Measurements from ENCODE around the gene FAM216B. TPM values are rescaled to one million over a fixed set of nuclear protein-coding genes. Genes with fewer than 3 reads are reported as not detected.
"Not testable (repeated sequence)": the region's sequence is repeated elsewhere in the genome, so short reads cannot be mapped to it uniquely, and the experiment has no call there.

The FAM216B gene
- total RNA-seq, 1 donor from 2014 or later, result not detected

DNA sequence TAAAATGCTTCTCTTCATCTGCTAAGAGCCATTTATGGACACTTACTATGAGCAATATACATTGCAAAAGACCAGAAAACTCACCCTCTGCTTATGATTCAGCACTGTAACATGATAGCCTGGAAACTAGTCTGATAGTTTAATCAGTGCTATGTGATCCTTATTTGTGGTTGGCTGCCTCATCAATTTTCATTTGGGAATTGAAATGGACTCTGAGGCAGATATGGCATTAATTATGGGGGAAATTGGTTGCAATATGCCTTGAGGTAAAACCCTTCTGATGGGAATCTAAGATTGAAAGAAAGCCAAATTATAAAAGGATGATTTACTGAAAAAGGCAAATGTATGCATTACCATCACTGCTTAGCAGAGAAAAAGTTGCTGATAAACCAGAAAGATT is 33.5 kb downstream of the FAM216B start:
- Mint-ChIP-seq H3K4me3 (ENCODE audit: low read depth) (no peak overlapping the region), H3K36me3 (ENCODE audit: low read depth) (no peaks in the 10 kb centered on the region), H3K27ac (no peak overlapping the region), H3K4me1 (ENCODE audit: low read depth) (peaks cover 4% of the 10 kb centered on the region), H3K9me3 (peaks cover 4% of the 10 kb centered on the region), H3K27me3 (ENCODE audit: low read depth) (peaks cover 49% of the 10 kb centered on the region)
- intact Hi-C loops (cut with micrococcal nuclease), result no loop called here
- no peak for DNase-seq (ENCODE audit: low spot score)

DNA sequence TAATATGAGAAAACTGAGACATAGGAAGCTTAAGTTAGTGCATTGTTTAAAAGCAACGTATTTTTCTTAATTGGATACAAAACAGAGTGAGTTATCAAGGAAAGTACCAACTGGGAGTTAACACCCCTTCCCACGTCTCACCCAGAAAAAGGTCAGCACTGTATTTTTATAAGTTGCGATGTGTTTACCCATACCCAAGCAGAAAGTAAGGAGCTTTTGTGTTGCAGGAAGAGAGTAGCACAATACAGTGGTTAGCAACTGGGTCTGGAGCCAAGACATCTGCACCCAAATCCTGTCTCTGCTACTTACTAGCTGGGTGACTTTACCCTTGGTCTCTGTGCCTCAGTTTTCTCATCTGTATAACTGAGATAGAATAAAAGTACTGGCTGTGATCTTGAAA is 34.3 kb downstream of the FAM216B start:
- DNase-seq (ENCODE audit: low spot score), result no peak
- peaks cover 47% of the 10 kb centered on the region for H3K27me3 Mint-ChIP-seq (ENCODE audit: low read depth)
- H3K9me3 Mint-ChIP-seq, result peaks cover 4% of the 10 kb centered on the region
- H3K36me3 Mint-ChIP-seq (ENCODE audit: low read depth), result no peaks in the 10 kb centered on the region
- peaks cover 4% of the 10 kb centered on the region for H3K4me1 Mint-ChIP-seq (ENCODE audit: low read depth)
- intact Hi-C loops (cut with micrococcal nuclease), result no loop called here
- H3K4me3 Mint-ChIP-seq (ENCODE audit: low read depth), result no peak overlapping the region
- no peak overlapping the region for H3K27ac Mint-ChIP-seq

DNA sequence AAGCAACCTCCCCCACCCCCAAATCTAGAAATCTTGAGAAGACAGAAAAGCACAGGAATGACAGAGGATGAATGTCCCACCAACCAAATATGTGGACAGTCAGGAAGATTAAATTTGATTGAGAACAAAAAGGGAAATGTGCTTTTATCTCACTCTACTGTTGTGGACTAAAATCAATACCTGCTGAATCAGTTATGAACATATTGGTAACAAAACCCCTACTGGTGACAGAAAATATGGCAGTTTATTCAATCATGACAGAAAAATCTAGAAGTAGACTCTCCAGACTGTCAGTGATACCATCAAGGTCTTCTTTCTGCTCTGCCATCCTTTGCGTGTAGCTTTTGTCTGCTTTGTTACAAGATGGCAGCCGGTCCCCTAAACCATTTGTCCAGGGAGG is 35.2 kb downstream of the FAM216B start:
- no peak overlapping the region for H3K27ac Mint-ChIP-seq
- peaks cover 44% of the 10 kb centered on the region for H3K27me3 Mint-ChIP-seq (ENCODE audit: low read depth)
- intact Hi-C loops (cut with micrococcal nuclease), result no loop called here
- no peak for DNase-seq (ENCODE audit: low spot score)
- H3K9me3 Mint-ChIP-seq, result peaks cover 4% of the 10 kb centered on the region
- H3K36me3 Mint-ChIP-seq (ENCODE audit: low read depth), result no peaks in the 10 kb centered on the region
- H3K4me1 Mint-ChIP-seq (ENCODE audit: low read depth), result peaks cover 5% of the 10 kb centered on the region
- H3K4me3 Mint-ChIP-seq (ENCODE audit: low read depth), result no peak overlapping the region

DNA sequence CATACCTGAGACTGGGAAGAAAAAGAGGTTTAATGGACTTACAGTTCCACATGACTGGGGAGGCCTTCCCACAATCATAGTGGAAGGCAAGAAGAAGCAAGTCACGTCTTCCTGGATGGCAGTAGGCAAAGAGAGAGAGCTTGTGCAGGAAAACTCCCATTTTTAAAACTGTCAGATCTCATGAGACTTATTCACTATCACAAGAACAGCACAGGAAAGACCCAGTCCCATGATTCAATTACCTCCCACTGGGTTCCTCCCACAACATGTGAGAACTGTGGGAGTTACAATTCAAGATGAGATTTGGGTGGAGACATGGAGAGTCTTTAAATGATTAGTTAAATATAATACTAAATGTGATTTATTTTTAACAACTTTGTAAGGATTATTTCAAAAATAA is 38.3 kb downstream of the FAM216B start:
- H3K27me3 Mint-ChIP-seq (ENCODE audit: low read depth), result peaks cover 48% of the 10 kb centered on the region
- intact Hi-C loops (cut with micrococcal nuclease); H3K4me3 Mint-ChIP-seq (ENCODE audit: low read depth); H3K9me3 Mint-ChIP-seq; H3K4me1 Mint-ChIP-seq (ENCODE audit: low read depth); DNase-seq (ENCODE audit: low spot score); H3K36me3 Mint-ChIP-seq (ENCODE audit: low read depth); H3K27ac Mint-ChIP-seq: not testable (repeated sequence)

DNA sequence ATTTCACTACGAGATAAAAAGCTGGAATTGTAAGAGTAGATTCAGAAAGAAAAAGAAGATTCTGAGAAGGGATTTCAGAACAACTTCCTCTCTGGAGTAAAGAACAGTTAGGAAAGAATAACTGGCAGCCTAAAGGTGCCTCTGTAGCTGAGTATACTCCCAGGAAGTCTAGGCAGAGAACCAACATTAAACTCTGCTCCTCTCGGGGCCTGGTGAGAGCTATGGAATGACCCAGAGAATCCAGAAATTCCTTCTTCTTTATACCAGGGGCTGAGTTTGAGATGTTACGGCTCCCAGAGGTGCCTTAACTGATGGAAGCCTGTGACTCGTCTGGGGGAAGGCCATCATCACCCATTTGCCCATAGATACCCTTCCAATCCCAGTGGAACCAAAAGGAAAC is 39.1 kb downstream of the FAM216B start:
- H3K36me3 Mint-ChIP-seq (ENCODE audit: low read depth), result no peaks in the 10 kb centered on the region
- H3K27ac Mint-ChIP-seq, result no peak overlapping the region
- H3K4me3 Mint-ChIP-seq (ENCODE audit: low read depth), result no peak overlapping the region
- intact Hi-C loops (cut with micrococcal nuclease), result no loop called here
- peaks cover 50% of the 10 kb centered on the region for H3K27me3 Mint-ChIP-seq (ENCODE audit: low read depth)
- H3K4me1 Mint-ChIP-seq (ENCODE audit: low read depth), result peaks cover 5% of the 10 kb centered on the region
- peaks cover 4% of the 10 kb centered on the region for H3K9me3 Mint-ChIP-seq
- DNase-seq (ENCODE audit: low spot score), result no peak

DNA sequence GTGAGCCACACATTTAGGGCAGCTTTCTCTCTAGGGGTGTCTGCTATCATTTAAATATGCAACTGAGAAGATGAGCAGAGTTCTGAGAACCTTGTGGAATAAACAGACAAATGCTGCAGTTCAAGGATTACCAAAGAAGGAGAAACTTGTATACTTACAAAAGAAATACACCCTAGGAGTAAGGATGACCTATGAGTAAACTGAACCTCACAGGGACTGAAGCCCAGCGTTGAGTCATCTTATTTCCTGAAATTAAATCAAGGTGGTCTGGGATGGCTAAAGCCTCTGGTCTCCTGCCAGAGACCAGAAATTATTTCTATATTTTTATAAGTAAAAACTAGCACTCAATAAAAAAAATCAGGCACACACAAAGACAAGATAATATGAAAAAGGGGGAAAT is 40.1 kb downstream of the FAM216B start:
- intact Hi-C loops (cut with micrococcal nuclease), result no loop called here
- peaks cover 4% of the 10 kb centered on the region for H3K9me3 Mint-ChIP-seq
- peaks cover 46% of the 10 kb centered on the region for H3K27me3 Mint-ChIP-seq (ENCODE audit: low read depth)
- no peak overlapping the region for H3K4me3 Mint-ChIP-seq (ENCODE audit: low read depth)
- no peak for DNase-seq (ENCODE audit: low spot score)
- H3K4me1 Mint-ChIP-seq (ENCODE audit: low read depth), result peaks cover 5% of the 10 kb centered on the region
- H3K36me3 Mint-ChIP-seq (ENCODE audit: low read depth), result no peaks in the 10 kb centered on the region
- no peak overlapping the region for H3K27ac Mint-ChIP-seq

DNA sequence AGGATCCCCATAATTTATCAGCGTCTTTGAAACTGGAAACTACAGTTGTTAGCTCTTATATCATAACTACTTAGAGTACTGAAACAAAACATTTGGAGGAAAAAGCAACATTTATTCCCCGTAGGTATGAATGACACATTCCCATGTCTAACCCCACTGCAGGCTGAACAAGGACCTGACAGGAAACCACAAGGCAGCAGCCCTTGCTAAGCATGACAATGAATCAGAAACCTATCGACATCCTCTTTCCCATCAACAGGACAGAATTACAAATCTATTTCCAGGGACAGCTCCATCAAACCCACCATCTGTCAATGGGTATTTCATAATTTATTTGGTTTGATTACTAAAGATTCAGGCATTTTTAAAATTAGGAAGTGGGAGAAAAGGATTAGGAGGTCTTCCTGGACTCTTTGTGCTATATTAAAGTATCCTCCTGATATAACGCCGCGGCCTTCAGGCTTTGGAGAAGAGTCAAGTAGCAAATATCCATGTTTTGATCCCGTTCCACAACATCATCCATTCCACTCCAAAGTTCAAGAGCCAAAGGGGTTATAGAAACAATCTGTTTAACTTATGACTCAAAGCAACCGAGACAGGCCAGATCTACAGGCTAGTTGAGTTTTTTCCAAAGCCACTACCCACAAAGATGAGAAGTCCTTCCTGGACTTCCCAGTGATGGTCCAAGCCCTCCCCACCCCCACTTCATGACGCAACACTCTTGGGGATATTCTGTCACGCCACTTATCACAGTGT is 51.1 kb downstream of the FAM216B start:
- Mint-ChIP-seq H3K4me3 (ENCODE audit: low read depth) (no peak overlapping the region), H3K4me1 (ENCODE audit: low read depth) (peaks cover 6% of the 10 kb centered on the region), H3K27ac (no peak overlapping the region), H3K27me3 (ENCODE audit: low read depth) (peaks cover 23% of the 10 kb centered on the region), H3K9me3 (no peaks in the 10 kb centered on the region), H3K36me3 (ENCODE audit: low read depth) (no peaks in the 10 kb centered on the region)
- intact Hi-C loops (cut with micrococcal nuclease), result no loop called here
- no peak for DNase-seq (ENCODE audit: low spot score)

DNA sequence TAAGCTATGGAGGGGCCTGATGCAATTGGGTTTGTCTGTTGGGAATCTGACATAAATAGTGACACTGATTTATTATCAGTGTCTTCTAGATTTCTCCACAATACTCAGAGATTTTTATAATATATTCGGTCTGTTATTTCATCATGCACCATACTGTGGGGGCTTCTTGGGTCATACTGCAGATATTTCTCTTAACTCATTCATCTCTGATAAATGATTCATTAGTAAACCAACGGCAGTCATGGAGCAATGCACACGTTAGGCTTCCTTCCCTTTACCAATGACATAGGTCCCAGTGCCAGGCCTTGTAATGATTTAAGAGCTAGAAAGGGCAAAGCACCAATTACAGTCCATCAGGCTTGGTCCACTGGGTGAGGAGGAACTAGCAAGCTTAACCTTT is 53.6 kb downstream of the FAM216B start:
- Mint-ChIP-seq H3K4me3 (ENCODE audit: low read depth) (no peak overlapping the region), H3K36me3 (ENCODE audit: low read depth) (no peaks in the 10 kb centered on the region), H3K4me1 (ENCODE audit: low read depth) (peaks cover 6% of the 10 kb centered on the region), H3K9me3 (no peaks in the 10 kb centered on the region), H3K27me3 (ENCODE audit: low read depth) (peaks cover 18% of the 10 kb centered on the region), H3K27ac (no peak overlapping the region)
- intact Hi-C loops (cut with micrococcal nuclease), result no loop called here
- no peak for DNase-seq (ENCODE audit: low spot score)

DNA sequence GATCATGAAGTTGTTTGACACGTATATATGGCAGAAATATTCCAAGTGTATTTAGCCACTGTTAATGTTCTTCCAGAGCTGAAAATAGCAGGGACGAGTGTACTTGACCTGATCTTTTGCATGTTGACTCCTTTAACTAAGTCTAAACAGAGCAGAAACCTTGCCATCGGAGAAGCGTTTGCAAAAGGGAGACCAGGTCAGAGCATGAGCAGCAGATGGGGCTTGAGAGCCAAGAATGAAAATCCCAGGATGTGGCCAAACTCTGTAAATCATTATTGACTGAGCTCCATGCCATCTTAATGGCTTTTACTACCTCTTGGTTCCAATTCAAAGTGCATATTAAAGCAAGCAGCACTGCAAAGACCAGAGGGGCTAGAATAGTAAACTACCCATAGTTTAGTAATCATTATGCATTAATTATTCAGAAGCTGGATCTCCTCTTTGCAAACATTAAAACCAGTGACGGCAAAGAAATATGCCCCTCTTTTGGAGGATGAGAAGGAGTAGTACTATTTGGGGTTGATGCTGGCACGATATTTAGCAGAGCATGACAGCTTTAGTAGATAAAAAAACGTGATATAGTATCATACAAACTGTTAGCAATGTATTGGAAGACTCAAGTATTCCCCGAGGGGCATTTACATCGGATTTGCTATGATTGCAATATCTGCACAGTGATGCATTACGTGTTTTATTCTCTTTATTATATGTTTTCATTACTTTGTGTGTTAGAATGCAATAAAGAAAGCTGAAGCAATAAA is 55.7 kb downstream of the FAM216B start:
- Mint-ChIP-seq H3K36me3 (ENCODE audit: low read depth) (no peaks in the 10 kb centered on the region), H3K9me3 (no peaks in the 10 kb centered on the region), H3K4me3 (ENCODE audit: low read depth) (no peak overlapping the region), H3K4me1 (ENCODE audit: low read depth) (peaks cover 5% of the 10 kb centered on the region), H3K27ac (no peak overlapping the region), H3K27me3 (ENCODE audit: low read depth) (peaks cover 11% of the 10 kb centered on the region)
- no peak for DNase-seq (ENCODE audit: low spot score)
- intact Hi-C loops (cut with micrococcal nuclease), result no loop called here

Other genes starting within 250 kb of the FAM216B start
- 4.4 and 5.0 TPM in 2 replicates for gene TNFSF11, start 207.4 kb upstream of the FAM216B start, total RNA-seq
- 10.3 and 11.9 TPM in 2 replicates for gene EPSTI1, start 210.7 kb downstream of the FAM216B start, total RNA-seq
- 18.0 and 18.8 TPM in 2 replicates for gene DNAJC15, start 242.0 kb downstream of the FAM216B start, total RNA-seq